ENCODE data around the gene PABPN1. TPM values are rescaled to one million over a fixed set of nuclear protein-coding genes. Genes with fewer than 3 reads are reported as not detected.
A peak's percentile ranks its signal among the peaks of the same experiment; 100 is the strongest.

Gene PABPN1
- total RNA-seq, 2 experiments from 2014 or later = 167 to 314 TPM

GRCh38 chr14:23300687-23301223, 20.5 kb upstream of the PABPN1 start:
- Histone ChIP-seq H3K79me2 (ENCODE audit: insufficient read depth, low read depth, low read length) (peaks cover 10% of the 10 kb centered on the region; the same call in 1 of the 2 replicates), H2AFZ (ENCODE audit: low read length) (peak overlapping the region; percentile 11; the same call in 1 of the 2 replicates), H4K20me1 (ENCODE audit: insufficient read depth, low read length) (no peaks in the 10 kb centered on the region), H3K4me3 (ENCODE audit: low read depth, low read length, poor library complexity, severe bottlenecking) (peak overlapping the region; percentile 96), H3K9me2 (ENCODE audit: insufficient read depth, low read length) (no peaks in the 10 kb centered on the region), H3K4me1 (ENCODE audit: insufficient read depth, low read length, poor library complexity, severe bottlenecking) (peaks cover 28% of the 10 kb centered on the region), H3K27ac (ENCODE audit: low read depth, low read length, poor library complexity, severe bottlenecking) (peak overlapping the region; percentile 63), H3K36me3 (ENCODE audit: insufficient read depth, low read length) (peaks cover 34% of the 10 kb centered on the region), H3K9me3 (ENCODE audit: low read length) (no peaks in the 10 kb centered on the region), H3K4me2 (ENCODE audit: low read length) (peak overlapping the region; percentile 100)
- ChIA-PET POLR2A (interaction anchor here (0.7 to 9.4 kb wide), 9 partner anchors 8 to 373 kb away, joined by 3 to 122 read pairs (median 3); partner anchors contain the start of gene PABPN1), CTCF (ENCODE audit: unreplicated experiment) (interaction anchor here (0.6 to 1.5 kb wide), 5 partner anchors 14 to 1033 kb away, joined by 3 to 9 read pairs (median 4); partner anchors contain the start of gene PABPN1)
- no TSS peak for BruUV-seq (replicated peaks)
- peak; percentile 21 for DNase-seq (ENCODE audit: low spot score)
- intact Hi-C loops (cut with micrococcal nuclease; ENCODE audit: unreplicated experiment) = loop anchor here (1.0 to 10.0 kb wide), 7 partner anchors 14 to 844 kb away; partner anchors contain the start of genes EMC9, HOMEZ, PABPN1 and PSME2
- no peak for TF ChIP-seq EZH2phosphoT487 (IDR thresholded peaks at IDR 0.05; ENCODE audit: borderline replicate concordance, low read depth, low read length)
- TF ChIP-seq CTCF (conservative IDR thresholded peaks at IDR 0.05; ENCODE audit: low read length) = no peak

- no peaks in the 10 kb centered on the region for H3K9me3 ChIP-seq (ENCODE audit: low read length)
- peak overlapping the region; percentile 88 for H3K27ac ChIP-seq (ENCODE audit: low read depth, low read length, poor library complexity, severe bottlenecking)
- intact Hi-C loops (cut with micrococcal nuclease; ENCODE audit: unreplicated experiment) = loop anchor here (1.0 to 10.0 kb wide), 7 partner anchors 15 to 843 kb away; partner anchors contain the start of genes EMC9, HOMEZ, PABPN1 and PSME2
- no peaks in the 10 kb centered on the region for H3K9me2 ChIP-seq (ENCODE audit: insufficient read depth, low read length)
- TF ChIP-seq EZH2phosphoT487 (IDR thresholded peaks at IDR 0.05; ENCODE audit: borderline replicate concordance, low read depth, low read length) = no peak
- TF ChIP-seq CTCF (conservative IDR thresholded peaks at IDR 0.05; ENCODE audit: low read length) = peak; percentile 79
- DNase-seq (ENCODE audit: low spot score) = peak; percentile 99
- ChIA-PET POLR2A (interaction anchor here (0.7 to 9.4 kb wide), 10 partner anchors 9 to 374 kb away, joined by 3 to 122 read pairs (median 3); partner anchors contain the start of genes ACIN1, C14orf119 and PABPN1), CTCF (ENCODE audit: unreplicated experiment) (interaction anchor here (0.9 to 1.5 kb wide), 4 partner anchors 15 to 1033 kb away, joined by 3 to 9 read pairs (median 4); partner anchors contain the start of gene PABPN1)
- H2AFZ ChIP-seq (ENCODE audit: low read length) = peak overlapping the region; percentile 79
- H3K79me2 ChIP-seq (ENCODE audit: insufficient read depth, low read depth, low read length) = peaks cover 10% of the 10 kb centered on the region; the same call in 1 of the 2 replicates
- H3K36me3 ChIP-seq (ENCODE audit: insufficient read depth, low read length) = peaks cover 30% of the 10 kb centered on the region
- H3K4me1 ChIP-seq (ENCODE audit: insufficient read depth, low read length, poor library complexity, severe bottlenecking) = peaks cover 34% of the 10 kb centered on the region
- no TSS peak for BruUV-seq (replicated peaks)
- H4K20me1 ChIP-seq (ENCODE audit: insufficient read depth, low read length) = no peaks in the 10 kb centered on the region
- H3K4me2 ChIP-seq (ENCODE audit: low read length) = peak overlapping the region; percentile 100
- H3K4me3 ChIP-seq (ENCODE audit: low read depth, low read length, poor library complexity, severe bottlenecking) = peak overlapping the region; percentile 96
Measured at GRCh38 chr14:23301288-23301968, 19.8 kb upstream of the PABPN1 start.
